GM19240 (cell line): Measurements from ENCODE around the gene P2RX3.

Experiments used
- DNase-seq: peaks from one replicate; pipeline ENCODE4 v3.0.0; 2011; ENCODE audit warnings: low spot score; ENCODE audit not compliant: insufficient read length

The P2RX3 gene

GRCh38 chr11:57419146-57419545 is 81.0 kb downstream of the P2RX3 start:
- no peak for DNase-seq

- DNase-seq, result no peak
Measured at GRCh38 chr11:57421066-57421465, 82.9 kb downstream of the P2RX3 start.

- DNase-seq, result no peak
Measured at GRCh38 chr11:57421805-57422204, 83.7 kb downstream of the P2RX3 start.
